HEK293 (cell line): ENCODE results near the gene OPN4.

Source experiments
- CTCF ChIA-PET: fragments of 350-600 bp; formaldehyde crosslinking; extraction: SDS; loops from one replicate; lab custom pipeline; 2021; ENCODE audit warnings: antibody characterized with exemption; lab: Yijun Ruan, JAX
- POLR2A ChIA-PET: fragments of 300-600 bp; formaldehyde crosslinking; extraction: SDS; loops from one replicate; lab custom pipeline; 2020; ENCODE audit warnings: antibody characterized with exemption, inconsistent platforms; lab: Yijun Ruan, JAX
- H3K27ac ChIP-seq: fragments of 200-500 bp; sonication (Bioruptor generic); 2 replicates; pipeline ENCODE4 v1.5.1; 2014; ENCODE audit warnings: low read depth, low read length, control low read depth, inconsistent platforms; ENCODE audit errors: extremely low read depth
- H3K36me3 ChIP-seq, 2 experiments: fragments of 200-500 bp in 1 of 2; sonication (Bioruptor generic) in 1 of 2; 1 replicate in 1 of 2; 2 replicates in 1 of 2; pipeline ENCODE4 v1.5.1; 2014 to 2017; ENCODE audit warnings: inconsistent platforms in 2 of 2, low read length in 2 of 2; ENCODE audit not compliant: control insufficient read depth in 2 of 2, insufficient read depth in 1 of 2
- H3K4me1 ChIP-seq: fragments of 200-500 bp; sonication (Bioruptor generic); 2 replicates; pipeline ENCODE4 v1.5.1; 2014; ENCODE audit warnings: mild to moderate bottlenecking, low read length, inconsistent platforms; ENCODE audit not compliant: control insufficient read depth, insufficient read depth
- H3K4me3 ChIP-seq: 2 replicates; pipeline ENCODE4 v1.5.1; 2011; ENCODE audit warnings: low read depth, mild to moderate bottlenecking, control low read depth, low read length, moderate library complexity
- H3K9me3 ChIP-seq: fragments of 200-500 bp; sonication (Bioruptor generic); 2 replicates; pipeline ENCODE4 v1.5.1; 2014; ENCODE audit warnings: low read depth, low read length, inconsistent platforms; ENCODE audit not compliant: control insufficient read depth, insufficient read depth
- GLI4 ChIP-seq: fragments of 450-650 bp; formaldehyde crosslinking; IDR thresholded peaks from 2 replicates; pipeline ENCODE4 v1.5.1; 2016; ENCODE audit warnings: missing biosample characterization, missing genetic modification characterization
- HOXD13 ChIP-seq: sonication (generic); formaldehyde crosslinking; IDR thresholded peaks from 2 replicates; pipeline ENCODE4 v1.8.0; 2022; ENCODE audit warnings: missing genetic modification reagents, borderline replicate concordance
- KLF8 ChIP-seq: fragments of 450-650 bp; formaldehyde crosslinking; IDR thresholded peaks from 2 replicates; pipeline ENCODE4 v1.5.1; 2016; ENCODE audit warnings: missing biosample characterization, missing genetic modification characterization
- OSR2 ChIP-seq: fragments of 450-650 bp; formaldehyde crosslinking; IDR thresholded peaks from 2 replicates; pipeline ENCODE4 v1.5.1; 2016; ENCODE audit warnings: missing biosample characterization, missing genetic modification characterization
- SP2 ChIP-seq: fragments of 450-650 bp; formaldehyde crosslinking; IDR thresholded peaks from 2 replicates; pipeline ENCODE4 v1.5.1; 2016; ENCODE audit warnings: missing biosample characterization, missing genetic modification characterization
- SP3 ChIP-seq: fragments of 450-650 bp; formaldehyde crosslinking; IDR thresholded peaks from 2 replicates; pipeline ENCODE4 v1.5.1; 2016; ENCODE audit warnings: missing biosample characterization, missing genetic modification characterization
- TCF7L2 ChIP-seq: IDR thresholded peaks from 2 replicates; pipeline ENCODE4 v1.6.1; 2011; ENCODE audit warnings: low read depth, mild to moderate bottlenecking, inconsistent platforms, low read length, moderate library complexity, borderline replicate concordance
- ZBTB44 ChIP-seq: fragments of 450-650 bp; IDR thresholded peaks from 2 replicates; pipeline ENCODE4 v1.5.1; 2018; ENCODE audit warnings: missing biosample characterization, mild to moderate bottlenecking, missing genetic modification characterization
- ZFP69B ChIP-seq: fragments of 450-650 bp; formaldehyde crosslinking; IDR thresholded peaks from 2 replicates; pipeline ENCODE4 v1.5.1; 2016; ENCODE audit warnings: missing biosample characterization, missing genetic modification characterization
- ZNF146 ChIP-seq: fragments of 450-650 bp; formaldehyde crosslinking; IDR thresholded peaks from 2 replicates; pipeline ENCODE4 v1.5.1; 2016; ENCODE audit warnings: missing biosample characterization, missing genetic modification characterization
- ZNF2 ChIP-seq: fragments of 450-650 bp; formaldehyde crosslinking; IDR thresholded peaks from 2 replicates; pipeline ENCODE4 v1.5.1; 2016; ENCODE audit warnings: missing biosample characterization, missing genetic modification characterization
- ZNF202 ChIP-seq: fragments of 450-650 bp; formaldehyde crosslinking; IDR thresholded peaks from 2 replicates; pipeline ENCODE4 v1.5.1; 2016; ENCODE audit warnings: missing biosample characterization, missing genetic modification characterization, borderline replicate concordance
- ZNF223 ChIP-seq: fragments of 450-650 bp; formaldehyde crosslinking; IDR thresholded peaks from 2 replicates; pipeline ENCODE4 v1.5.1; 2016; ENCODE audit warnings: missing biosample characterization, missing genetic modification characterization
- ZNF266 ChIP-seq: fragments of 450-650 bp; formaldehyde crosslinking; IDR thresholded peaks from 2 replicates; pipeline ENCODE4 v1.5.1; 2016; ENCODE audit warnings: missing biosample characterization, missing genetic modification characterization, low read depth
- ZNF274 ChIP-seq, 2 experiments: fragments of 200-500 bp in 1 of 2; fragments of 450-650 bp in 1 of 2; sonication (Bioruptor generic) in 1 of 2; formaldehyde crosslinking in 1 of 2; IDR thresholded peaks; 2 replicates each; pipeline versions ENCODE4 v1.5.1 to v1.6.1; 2014 to 2016; ENCODE audit warnings: borderline replicate concordance in 1 of 2, inconsistent platforms in 1 of 2, low read length in 1 of 2, missing biosample characterization in 1 of 2, missing genetic modification characterization in 1 of 2
- ZNF350 ChIP-seq: fragments of 450-650 bp; formaldehyde crosslinking; IDR thresholded peaks from 2 replicates; pipeline ENCODE4 v1.5.0; 2017; ENCODE audit warnings: missing biosample characterization, mild to moderate bottlenecking, missing genetic modification characterization
- ZNF433 ChIP-seq: fragments of 450-650 bp; formaldehyde crosslinking; IDR thresholded peaks from 2 replicates; pipeline ENCODE4 v1.5.1; 2016; ENCODE audit warnings: missing biosample characterization, missing genetic modification characterization, low read depth
- ZNF510 ChIP-seq: fragments of 450-650 bp; formaldehyde crosslinking; IDR thresholded peaks from 2 replicates; pipeline ENCODE4 v1.5.1; 2018; ENCODE audit warnings: mild to moderate bottlenecking, missing genetic modification characterization, missing biosample characterization; ENCODE audit not compliant: insufficient replicate concordance
- ZNF580 ChIP-seq: fragments of 450-650 bp; formaldehyde crosslinking; IDR thresholded peaks from 2 replicates; pipeline ENCODE4 v1.5.1; 2016; ENCODE audit warnings: missing biosample characterization, missing genetic modification characterization
- ZNF677 ChIP-seq: fragments of 450-650 bp; IDR thresholded peaks from 2 replicates; pipeline ENCODE4 v1.5.0; 2018; ENCODE audit warnings: missing biosample characterization, mild to moderate bottlenecking, missing genetic modification characterization, moderate library complexity
- TF ChIP-seq, protein P1 (sequence below): fragments of 450-650 bp; formaldehyde crosslinking; IDR thresholded peaks from 2 replicates; pipeline ENCODE4 v1.5.0; 2017; ENCODE audit warnings: missing biosample characterization, missing genetic modification characterization, borderline replicate concordance
- TF ChIP-seq, protein P2 (sequence below): fragments of 450-650 bp; formaldehyde crosslinking; IDR thresholded peaks from 2 replicates; pipeline ENCODE4 v1.5.1; 2016; ENCODE audit warnings: missing biosample characterization, missing genetic modification characterization, low read depth
- TF ChIP-seq, protein P3 (sequence below): fragments of 450-650 bp; formaldehyde crosslinking; IDR thresholded peaks from 2 replicates; pipeline ENCODE4 v1.5.1; 2016; ENCODE audit warnings: missing biosample characterization, missing genetic modification characterization

The OPN4 gene

DNA sequence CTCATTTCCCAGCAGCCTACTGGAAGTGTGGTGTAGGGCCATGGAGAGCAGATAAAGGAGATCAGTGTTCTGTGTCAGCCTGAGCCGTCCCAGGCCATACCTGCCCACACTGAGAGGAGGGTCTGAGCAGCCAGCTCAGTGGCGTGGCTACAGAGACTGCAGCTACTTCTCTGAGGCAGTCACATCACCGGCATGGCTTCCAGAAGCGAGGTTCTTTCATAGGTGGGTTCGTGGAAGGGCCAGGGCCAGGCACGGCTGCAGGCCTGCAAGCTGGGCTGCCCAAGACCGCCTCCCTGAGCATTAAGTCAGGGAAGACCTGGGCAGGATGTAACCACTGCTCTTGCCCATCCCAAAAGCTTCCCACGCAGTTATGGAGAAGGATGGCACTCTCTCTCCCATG is 48.8 kb downstream of the OPN4 start:
- Histone ChIP-seq H3K9me3 (no peaks in the 10 kb centered on the region), H3K36me3 (no peaks in the 10 kb centered on the region), H3K27ac (no peak overlapping the region), H3K4me3 (no peak overlapping the region), H3K4me1 (no peaks in the 10 kb centered on the region)
- no peak for TF ChIP-seq SP2 (tag by site-specific recombination)
- TF ChIP-seq, protein P1, sequence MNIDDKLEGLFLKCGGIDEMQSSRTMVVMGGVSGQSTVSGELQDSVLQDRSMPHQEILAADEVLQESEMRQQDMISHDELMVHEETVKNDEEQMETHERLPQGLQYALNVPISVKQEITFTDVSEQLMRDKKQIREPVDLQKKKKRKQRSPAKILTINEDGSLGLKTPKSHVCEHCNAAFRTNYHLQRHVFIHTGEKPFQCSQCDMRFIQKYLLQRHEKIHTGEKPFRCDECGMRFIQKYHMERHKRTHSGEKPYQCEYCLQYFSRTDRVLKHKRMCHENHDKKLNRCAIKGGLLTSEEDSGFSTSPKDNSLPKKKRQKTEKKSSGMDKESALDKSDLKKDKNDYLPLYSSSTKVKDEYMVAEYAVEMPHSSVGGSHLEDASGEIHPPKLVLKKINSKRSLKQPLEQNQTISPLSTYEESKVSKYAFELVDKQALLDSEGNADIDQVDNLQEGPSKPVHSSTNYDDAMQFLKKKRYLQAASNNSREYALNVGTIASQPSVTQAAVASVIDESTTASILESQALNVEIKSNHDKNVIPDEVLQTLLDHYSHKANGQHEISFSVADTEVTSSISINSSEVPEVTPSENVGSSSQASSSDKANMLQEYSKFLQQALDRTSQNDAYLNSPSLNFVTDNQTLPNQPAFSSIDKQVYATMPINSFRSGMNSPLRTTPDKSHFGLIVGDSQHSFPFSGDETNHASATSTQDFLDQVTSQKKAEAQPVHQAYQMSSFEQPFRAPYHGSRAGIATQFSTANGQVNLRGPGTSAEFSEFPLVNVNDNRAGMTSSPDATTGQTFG (tag by site-specific recombination), result no peak
- no peak for TF ChIP-seq ZNF223
- TF ChIP-seq, protein P2, sequence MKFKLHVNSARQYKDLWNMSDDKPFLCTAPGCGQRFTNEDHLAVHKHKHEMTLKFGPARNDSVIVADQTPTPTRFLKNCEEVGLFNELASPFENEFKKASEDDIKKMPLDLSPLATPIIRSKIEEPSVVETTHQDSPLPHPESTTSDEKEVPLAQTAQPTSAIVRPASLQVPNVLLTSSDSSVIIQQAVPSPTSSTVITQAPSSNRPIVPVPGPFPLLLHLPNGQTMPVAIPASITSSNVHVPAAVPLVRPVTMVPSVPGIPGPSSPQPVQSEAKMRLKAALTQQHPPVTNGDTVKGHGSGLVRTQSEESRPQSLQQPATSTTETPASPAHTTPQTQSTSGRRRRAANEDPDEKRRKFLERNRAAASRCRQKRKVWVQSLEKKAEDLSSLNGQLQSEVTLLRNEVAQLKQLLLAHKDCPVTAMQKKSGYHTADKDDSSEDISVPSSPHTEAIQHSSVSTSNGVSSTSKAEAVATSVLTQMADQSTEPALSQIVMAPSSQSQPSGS (tag by site-specific recombination), result no peak
- no peak for TF ChIP-seq HOXD13 (CRISPR knock-in tag)
- TF ChIP-seq ZNF202 (tag by site-specific recombination), result no peak
- no peak for TF ChIP-seq ZNF510 (tag by site-specific recombination)
- TF ChIP-seq TCF7L2, result no peak
- TF ChIP-seq ZNF274 (IDR thresholded peaks at IDR 0.05; ENCODE audit: low read length), result no peak
- no peak for TF ChIP-seq ZNF274 (tag by site-specific recombination; IDR thresholded peaks at IDR 0.05; ENCODE audit: borderline replicate concordance)
- no peak for TF ChIP-seq ZFP69B (tag by site-specific recombination)
- TF ChIP-seq SP3 (tag by site-specific recombination), result no peak
- no peak for TF ChIP-seq ZNF433 (tag by site-specific recombination)
- TF ChIP-seq ZNF2 (tag by site-specific recombination), result no peak
- no peak for TF ChIP-seq ZNF677
- no peak for TF ChIP-seq KLF8
- TF ChIP-seq, protein P3, sequence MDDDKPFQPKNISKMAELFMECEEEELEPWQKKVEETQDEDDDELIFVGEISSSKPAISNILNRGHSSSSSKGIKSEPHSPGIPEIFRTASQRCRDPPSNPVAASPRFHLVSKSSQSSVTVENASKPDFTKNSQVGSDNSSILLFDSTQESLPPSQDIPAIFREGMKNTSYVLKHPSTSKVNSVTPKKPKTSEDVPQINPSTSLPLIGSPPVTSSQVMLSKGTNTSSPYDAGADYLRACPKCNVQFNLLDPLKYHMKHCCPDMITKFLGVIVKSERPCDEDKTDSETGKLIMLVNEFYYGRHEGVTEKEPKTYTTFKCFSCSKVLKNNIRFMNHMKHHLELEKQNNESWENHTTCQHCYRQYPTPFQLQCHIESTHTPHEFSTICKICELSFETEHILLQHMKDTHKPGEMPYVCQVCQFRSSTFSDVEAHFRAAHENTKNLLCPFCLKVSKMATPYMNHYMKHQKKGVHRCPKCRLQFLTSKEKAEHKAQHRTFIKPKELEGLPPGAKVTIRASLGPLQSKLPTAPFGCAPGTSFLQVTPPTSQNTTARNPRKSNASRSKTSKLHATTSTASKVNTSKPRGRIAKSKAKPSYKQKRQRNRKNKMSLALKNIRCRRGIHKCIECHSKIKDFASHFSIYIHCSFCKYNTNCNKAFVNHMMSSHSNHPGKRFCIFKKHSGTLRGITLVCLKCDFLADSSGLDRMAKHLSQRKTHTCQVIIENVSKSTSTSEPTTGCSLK (tag by site-specific recombination), result no peak
- TF ChIP-seq GLI4 (tag by site-specific recombination), result no peak
- POLR2A ChIA-PET, result no interaction called here
- CTCF ChIA-PET, result interaction anchor here (0.7 to 2.0 kb wide), 4 partner anchors 15 to 197 kb away, joined by 3 to 4 read pairs (median 3); no protein-coding TSS in a partner anchor

GRCh38 chr10:86705139-86705538 is 50.8 kb downstream of the OPN4 start:
- ChIA-PET POLR2A (no interaction called here), CTCF (no interaction called here)
- no peak overlapping the region for H3K27ac ChIP-seq
- H3K4me3 ChIP-seq, result no peak overlapping the region
- H3K36me3 ChIP-seq, result no peaks in the 10 kb centered on the region
- no peaks in the 10 kb centered on the region for H3K4me1 ChIP-seq
- no peaks in the 10 kb centered on the region for H3K9me3 ChIP-seq
- TF ChIP-seq ZBTB44 (tag by site-specific recombination), result no peak
- TF ChIP-seq ZNF350 (tag by site-specific recombination), result no peak
- no peak for TF ChIP-seq ZNF580 (tag by site-specific recombination)
- TF ChIP-seq ZNF266 (tag by site-specific recombination), result no peak
- no peak for TF ChIP-seq ZNF146
- no peak for TF ChIP-seq OSR2 (tag by site-specific recombination)
- TF ChIP-seq, all 188 proteins: peak for 0
